Measurements from ENCODE around the gene EXOC4. TPM values are rescaled to one million over a fixed set of nuclear protein-coding genes. Genes with fewer than 3 reads are reported as not detected.

The EXOC4 gene
- total and polyA plus RNA-seq, 2 donors (not counting 3 experiments of a cell fraction or from before 2014, with no cell fraction given): 20.3 to 73.1 TPM

DNA sequence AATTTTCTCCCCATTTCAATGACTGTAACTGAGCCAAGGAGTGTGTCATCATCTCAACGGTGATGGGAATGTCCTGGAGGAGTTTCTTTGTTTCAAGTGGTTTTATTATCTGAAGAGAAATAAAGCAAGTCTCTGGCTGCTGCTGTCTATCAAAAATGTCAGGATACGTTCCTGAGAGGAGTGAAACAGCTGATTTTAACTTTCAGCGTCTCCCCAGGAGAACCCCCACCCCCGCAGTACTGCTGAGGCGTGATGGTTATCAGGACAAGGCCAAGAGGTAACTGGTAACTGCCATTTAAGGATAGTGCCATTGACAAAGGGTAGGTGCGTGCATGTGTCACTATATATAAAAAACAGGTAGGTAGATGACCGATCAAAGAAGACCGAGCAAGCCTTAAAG is 803.9 kb downstream of the EXOC4 start:
- no peak overlapping the region for H3K9ac ChIP-seq (replicated peaks; ENCODE audit: extremely low read depth, insufficient read depth, low read length)
- intact Hi-C loops (cut with micrococcal nuclease): no loop called here
- dilution Hi-C loops (cut with MboI; ENCODE audit: extremely low pct_ligation_motif_present, low sequenced_read_pairs): no loop called here
- CTCF ChIA-PET: no interaction called here
- H3K27ac ChIP-seq (ENCODE audit: insufficient read depth, low read depth, low read length): no peak overlapping the region
- POLR2A ChIA-PET: no interaction called here
- DNase-seq (ENCODE audit: low read depth, low spot score): no peak
- no peaks in the 10 kb centered on the region for H3K36me3 ChIP-seq (ENCODE audit: control insufficient read depth in 2 of 2, extremely low read depth in 1 of 2, insufficient read depth in 2 of 2, low read length in 2 of 2)
- no peaks in the 10 kb centered on the region for H3K79me2 ChIP-seq (ENCODE audit: control insufficient read depth, insufficient read depth, low read length)
- H3K9me3 ChIP-seq (replicated peaks; ENCODE audit: control insufficient read depth, insufficient read depth, low read length): no peaks in the 10 kb centered on the region
- H3K27me3 ChIP-seq (ENCODE audit: control insufficient read depth in 2 of 2, insufficient read depth in 2 of 2, low read length in 2 of 2): no peaks in the 10 kb centered on the region
- H2AFZ ChIP-seq (ENCODE audit: low read depth, low read length): no peak overlapping the region
- no peaks in the 10 kb centered on the region for H3K4me1 ChIP-seq (ENCODE audit: control insufficient read depth, extremely low read depth, insufficient read depth, low read length)
- TF ChIP-seq, protein P1, sequence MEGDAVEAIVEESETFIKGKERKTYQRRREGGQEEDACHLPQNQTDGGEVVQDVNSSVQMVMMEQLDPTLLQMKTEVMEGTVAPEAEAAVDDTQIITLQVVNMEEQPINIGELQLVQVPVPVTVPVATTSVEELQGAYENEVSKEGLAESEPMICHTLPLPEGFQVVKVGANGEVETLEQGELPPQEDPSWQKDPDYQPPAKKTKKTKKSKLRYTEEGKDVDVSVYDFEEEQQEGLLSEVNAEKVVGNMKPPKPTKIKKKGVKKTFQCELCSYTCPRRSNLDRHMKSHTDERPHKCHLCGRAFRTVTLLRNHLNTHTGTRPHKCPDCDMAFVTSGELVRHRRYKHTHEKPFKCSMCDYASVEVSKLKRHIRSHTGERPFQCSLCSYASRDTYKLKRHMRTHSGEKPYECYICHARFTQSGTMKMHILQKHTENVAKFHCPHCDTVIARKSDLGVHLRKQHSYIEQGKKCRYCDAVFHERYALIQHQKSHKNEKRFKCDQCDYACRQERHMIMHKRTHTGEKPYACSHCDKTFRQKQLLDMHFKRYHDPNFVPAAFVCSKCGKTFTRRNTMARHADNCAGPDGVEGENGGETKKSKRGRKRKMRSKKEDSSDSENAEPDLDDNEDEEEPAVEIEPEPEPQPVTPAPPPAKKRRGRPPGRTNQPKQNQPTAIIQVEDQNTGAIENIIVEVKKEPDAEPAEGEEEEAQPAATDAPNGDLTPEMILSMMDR (IDR thresholded peaks at IDR 0.05; ENCODE audit: extremely low read depth in 1 of 2, insufficient read depth in 1 of 2, low read depth in 1 of 2, low read length in 2 of 2): no peak
- TF ChIP-seq JUN (IDR thresholded peaks at IDR 0.05; ENCODE audit: borderline replicate concordance, insufficient read depth, insufficient read length, low read depth) (no peak), POLR2A (IDR thresholded peaks at IDR 0.05; ENCODE audit: low read depth, low read length) (no peak), MYC (IDR thresholded peaks at IDR 0.05; ENCODE audit: low read depth, low read length) (no peak), EZH2 (IDR thresholded peaks at IDR 0.05; ENCODE audit: borderline replicate concordance, low read depth, low read length, severe bottlenecking) (no peak), GATA2 (IDR thresholded peaks at IDR 0.05; ENCODE audit: insufficient read depth, insufficient read length, low read depth, low read length) (no peak), FOS (IDR thresholded peaks at IDR 0.05; ENCODE audit: borderline replicate concordance, insufficient read depth, low read length) (no peak), POLR2AphosphoS5 (IDR thresholded peaks at IDR 0.05; ENCODE audit: insufficient read depth, low read depth, low read length) (no peak)
- TF ChIP-seq, protein P2, sequence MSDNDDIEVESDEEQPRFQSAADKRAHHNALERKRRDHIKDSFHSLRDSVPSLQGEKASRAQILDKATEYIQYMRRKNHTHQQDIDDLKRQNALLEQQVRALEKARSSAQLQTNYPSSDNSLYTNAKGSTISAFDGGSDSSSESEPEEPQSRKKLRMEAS (IDR thresholded peaks at IDR 0.05; ENCODE audit: insufficient read depth, insufficient read length): no peak
- BruUV-seq (replicated peaks): no TSS peak
- H3K9me1 ChIP-seq (replicated peaks; ENCODE audit: control insufficient read depth, extremely low read depth, insufficient read depth, low read length): no peaks in the 10 kb centered on the region
- H4K20me1 ChIP-seq (replicated peaks; ENCODE audit: control insufficient read depth, extremely low read depth, insufficient read depth, low read length): no peaks in the 10 kb centered on the region
- no peak for FAIRE-seq
- no peak overlapping the region for H3K4me3 ChIP-seq (replicated peaks in 1 of 3; ENCODE audit: insufficient read depth in 1 of 3, low read depth in 1 of 3, low read length in 3 of 3)
- H3K4me2 ChIP-seq (ENCODE audit: insufficient read depth, low read length): no peak overlapping the region
